Measurements from ENCODE around the gene AAGAB.
"Not testable (repeated sequence)": the region's sequence is repeated elsewhere in the genome, so short reads cannot be mapped to it uniquely, and the experiment has no call there.

The AAGAB gene

GRCh38 chr15:67173005-67173404 lies 81.5 kb downstream of the AAGAB start:
- DNase-seq (ENCODE audit: low spot score): no peak

GRCh38 chr15:67172172-67172571 lies 82.3 kb downstream of the AAGAB start:
- DNase-seq (ENCODE audit: low spot score): no peak

GRCh38 chr15:67171471-67171870 lies 83.0 kb downstream of the AAGAB start:
- DNase-seq (ENCODE audit: low spot score): no peak

- no peak for DNase-seq (ENCODE audit: low spot score)
Observed at GRCh38 chr15:67170143-67170925, 84.1 kb downstream of the AAGAB start.

GRCh38 chr15:67168694-67169093 lies 85.8 kb downstream of the AAGAB start:
- no peak for DNase-seq (ENCODE audit: low spot score)

- DNase-seq (ENCODE audit: low spot score): no peak
Observed at GRCh38 chr15:67167091-67167490, 87.4 kb downstream of the AAGAB start.

GRCh38 chr15:67166280-67167009 lies 88.0 kb downstream of the AAGAB start:
- DNase-seq (ENCODE audit: low spot score): no peak

GRCh38 chr15:67165254-67166253 lies 88.9 kb downstream of the AAGAB start:
- DNase-seq (ENCODE audit: low spot score): no peak

GRCh38 chr15:67164811-67165253 lies 89.6 kb downstream of the AAGAB start:
- DNase-seq (ENCODE audit: low spot score): no peak

GRCh38 chr15:67164401-67164791 lies 90.1 kb downstream of the AAGAB start:
- DNase-seq (ENCODE audit: low spot score): no peak

GRCh38 chr15:67163180-67163579 lies 91.3 kb downstream of the AAGAB start:
- DNase-seq (ENCODE audit: low spot score): no peak

GRCh38 chr15:67161881-67162280 lies 92.6 kb downstream of the AAGAB start:
- DNase-seq (ENCODE audit: low spot score): no peak

- no peak for DNase-seq (ENCODE audit: low spot score)
Observed at GRCh38 chr15:67161412-67161811, 93.0 kb downstream of the AAGAB start.

GRCh38 chr15:67158367-67158766 lies 96.1 kb downstream of the AAGAB start:
- no peak for DNase-seq (ENCODE audit: low spot score)

- no peak for DNase-seq (ENCODE audit: low spot score)
Observed at GRCh38 chr15:67157521-67158252, 96.8 kb downstream of the AAGAB start.

GRCh38 chr15:67156834-67157233 lies 97.6 kb downstream of the AAGAB start:
- DNase-seq (ENCODE audit: low spot score): no peak

GRCh38 chr15:67156426-67156825 lies 98.0 kb downstream of the AAGAB start:
- DNase-seq (ENCODE audit: low spot score): no peak

- DNase-seq (ENCODE audit: low spot score): no peak
Observed at GRCh38 chr15:67154249-67154648, 100.2 kb downstream of the AAGAB start.

GRCh38 chr15:67153044-67153443 lies 101.4 kb downstream of the AAGAB start:
- DNase-seq (ENCODE audit: low spot score): not testable (repeated sequence)

- DNase-seq (ENCODE audit: low spot score): no peak
Observed at GRCh38 chr15:67152429-67152828, 102.0 kb downstream of the AAGAB start.

Measured in cerebellar cortex (tissue), 1 donor.